SU-DHL-6 (cell line): ENCODE data around the gene STK10.

Experiments used
- H2AFZ ChIP-seq: fragments of 200-600 bp; sonication (generic); 2 replicates; pipeline ENCODE4 v1.6.1; 2014; ENCODE audit warnings: low read depth, mild to moderate bottlenecking, moderate library complexity, mixed read lengths, antibody characterized with exemption, low read length; ENCODE audit not compliant: severe bottlenecking
- H3F3A ChIP-seq: fragments of 200-600 bp; shearing (Covaris generic); 2 replicates; pipeline ENCODE4 v1.6.0; 2016; ENCODE audit warnings: antibody characterized with exemption, mild to moderate bottlenecking; ENCODE audit not compliant: insufficient read depth
- H3K27ac ChIP-seq: fragments of 200-600 bp; sonication (generic); 2 replicates; pipeline ENCODE4 v1.5.1; 2016; ENCODE audit warnings: low read depth, mild to moderate bottlenecking, low read length, moderate library complexity, mixed read lengths
- H3K27me3 ChIP-seq: fragments of 200-600 bp; sonication (generic), shearing (Covaris generic); 2 replicates; pipeline ENCODE4 v1.6.0; 2014; ENCODE audit warnings: mild to moderate bottlenecking, low read length
- H3K36me3 ChIP-seq: fragments of 200-600 bp; sonication (generic); 2 replicates; pipeline ENCODE4 v1.6.1; 2014; ENCODE audit warnings: mild to moderate bottlenecking, low read length, mixed read lengths
- H3K4me2 ChIP-seq: fragments of 300-600, 200-600 bp; shearing (Covaris generic), sonication (generic); 2 replicates; pipeline ENCODE4 v1.6.0; 2014; ENCODE audit warnings: low read length, low read depth, mild to moderate bottlenecking; ENCODE audit not compliant: poor library complexity, severe bottlenecking
- H3K4me3 ChIP-seq: fragments of 200-600 bp; sonication (generic); 2 replicates; pipeline ENCODE4 v1.5.1; 2014; ENCODE audit warnings: antibody characterized with exemption, low read length, mild to moderate bottlenecking, mixed read lengths; ENCODE audit not compliant: insufficient read depth, poor library complexity, severe bottlenecking
- H3K79me2 ChIP-seq: fragments of 200-600 bp; sonication (generic); 2 replicates; pipeline ENCODE4 v1.6.1; 2014; ENCODE audit warnings: mild to moderate bottlenecking, low read length, moderate library complexity; ENCODE audit not compliant: insufficient read depth
- H3K9ac ChIP-seq: fragments of 200-600 bp; sonication (generic); 2 replicates; pipeline ENCODE4 v1.7.0; 2014; ENCODE audit warnings: mild to moderate bottlenecking, low read length
- H3K9me2 ChIP-seq: fragments of 200-600 bp; sonication (generic); replicated peaks from 2 replicates; pipeline ENCODE4 v1.6.1; 2014; ENCODE audit warnings: low read length; ENCODE audit not compliant: insufficient read depth
- H3K9me3 ChIP-seq: fragments of 200-600 bp; sonication (generic); 2 replicates; pipeline ENCODE4 v1.6.1; 2014; ENCODE audit warnings: low read length, mixed read lengths; ENCODE audit not compliant: insufficient read depth
- H4K20me1 ChIP-seq: fragments of 200-600 bp; sonication (generic); 2 replicates; pipeline ENCODE4 v1.6.1; 2014; ENCODE audit warnings: low read depth, mild to moderate bottlenecking, antibody characterized with exemption, low read length, moderate library complexity, mixed read lengths
- EZH2phosphoT487 ChIP-seq: fragments of 200-600 bp; sonication (generic), shearing (Covaris generic); conservative IDR thresholded peaks from 2 replicates; pipeline ENCODE4 v1.6.1; 2018; ENCODE audit warnings: mild to moderate bottlenecking, antibody characterized with exemption, low read length, moderate library complexity, mixed read lengths
- TF ChIP-seq, protein P1 (sequence below): fragments of 200-600 bp; sonication (generic); IDR thresholded peaks from one replicate; pipeline ENCODE4 v1.5.1; 2017; ENCODE audit warnings: antibody characterized with exemption, mild to moderate bottlenecking, low read length, moderate library complexity; ENCODE audit not compliant: insufficient read depth, poor library complexity, severe bottlenecking

Gene STK10

DNA sequence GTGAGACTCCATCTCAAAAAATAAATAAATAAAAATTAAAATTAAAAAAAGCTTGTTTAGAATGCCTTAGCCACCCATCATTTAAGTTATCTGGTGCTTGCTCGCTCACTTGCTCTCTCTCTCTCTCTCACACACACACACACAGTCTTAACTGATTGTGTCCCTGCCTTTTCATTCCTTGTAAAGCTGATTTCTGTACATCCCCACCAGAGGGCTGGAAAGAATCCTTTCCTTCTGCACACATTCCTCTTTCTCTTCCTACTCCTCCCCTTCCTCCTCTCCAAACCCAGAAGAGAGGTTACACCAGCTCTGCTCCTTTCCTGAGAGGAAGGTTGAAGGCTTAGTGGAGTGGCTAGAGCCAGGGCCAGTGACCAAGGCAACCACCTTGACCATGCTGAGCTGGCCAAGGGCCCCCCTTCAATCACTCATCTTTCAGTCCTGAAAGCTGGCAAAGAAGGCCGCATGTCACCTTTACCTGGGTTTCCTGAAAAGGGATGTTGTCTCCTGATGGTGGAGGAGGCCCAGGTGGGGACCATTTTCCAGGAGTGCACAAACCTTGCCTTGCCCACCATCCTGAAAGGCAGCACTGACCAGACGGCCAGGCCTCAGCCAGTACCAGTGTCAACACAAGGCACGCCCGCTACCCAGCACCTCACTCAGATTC, 25.6 kb downstream of the STK10 start:
- H4K20me1 ChIP-seq = no peaks in the 10 kb centered on the region
- H3K4me2 ChIP-seq = no peak overlapping the region

DNA sequence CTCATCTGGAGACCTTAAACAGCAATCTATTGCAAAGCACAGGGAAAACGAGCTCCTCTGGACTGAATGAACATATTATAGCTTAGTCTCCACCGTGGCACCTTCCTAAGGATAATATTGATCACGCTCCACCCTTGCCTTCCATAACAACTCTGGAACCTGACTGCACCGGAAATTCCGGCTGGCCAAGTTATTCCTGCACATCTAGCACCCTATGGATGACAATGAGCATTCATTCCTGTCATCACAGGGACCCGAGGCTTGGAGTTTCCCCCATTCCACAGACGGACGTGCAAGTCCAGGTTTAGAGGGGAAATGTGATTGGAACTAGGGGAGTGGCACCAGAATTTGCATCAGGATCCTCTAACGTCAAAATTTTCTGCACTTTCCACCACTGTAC, 27.5 kb downstream of the STK10 start:
- no peaks in the 10 kb centered on the region for H3K9me2 ChIP-seq
- no peak overlapping the region for H3K9ac ChIP-seq
- H3K4me2 ChIP-seq = no peak overlapping the region
- H3K79me2 ChIP-seq = peaks cover 69% of the 10 kb centered on the region
- no peaks in the 10 kb centered on the region for H3K27me3 ChIP-seq
- TF ChIP-seq, protein P1, sequence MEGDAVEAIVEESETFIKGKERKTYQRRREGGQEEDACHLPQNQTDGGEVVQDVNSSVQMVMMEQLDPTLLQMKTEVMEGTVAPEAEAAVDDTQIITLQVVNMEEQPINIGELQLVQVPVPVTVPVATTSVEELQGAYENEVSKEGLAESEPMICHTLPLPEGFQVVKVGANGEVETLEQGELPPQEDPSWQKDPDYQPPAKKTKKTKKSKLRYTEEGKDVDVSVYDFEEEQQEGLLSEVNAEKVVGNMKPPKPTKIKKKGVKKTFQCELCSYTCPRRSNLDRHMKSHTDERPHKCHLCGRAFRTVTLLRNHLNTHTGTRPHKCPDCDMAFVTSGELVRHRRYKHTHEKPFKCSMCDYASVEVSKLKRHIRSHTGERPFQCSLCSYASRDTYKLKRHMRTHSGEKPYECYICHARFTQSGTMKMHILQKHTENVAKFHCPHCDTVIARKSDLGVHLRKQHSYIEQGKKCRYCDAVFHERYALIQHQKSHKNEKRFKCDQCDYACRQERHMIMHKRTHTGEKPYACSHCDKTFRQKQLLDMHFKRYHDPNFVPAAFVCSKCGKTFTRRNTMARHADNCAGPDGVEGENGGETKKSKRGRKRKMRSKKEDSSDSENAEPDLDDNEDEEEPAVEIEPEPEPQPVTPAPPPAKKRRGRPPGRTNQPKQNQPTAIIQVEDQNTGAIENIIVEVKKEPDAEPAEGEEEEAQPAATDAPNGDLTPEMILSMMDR = no peak
- no peak for TF ChIP-seq EZH2phosphoT487
- no peak overlapping the region for H2AFZ ChIP-seq
- H3K36me3 ChIP-seq = peaks cover 5% of the 10 kb centered on the region; the same call in 1 of the 2 replicates
- 0 out of 2 replicates have a peak, but pooled peaks cover 5% of the 10 kb centered on the region for H3F3A ChIP-seq
- no peak overlapping the region for H3K4me3 ChIP-seq
- no peaks in the 10 kb centered on the region for H4K20me1 ChIP-seq
- no peak overlapping the region for H3K27ac ChIP-seq
- no peaks in the 10 kb centered on the region for H3K9me3 ChIP-seq

More for the DNA sequence above, 25.6 kb downstream of the STK10 start:
- H2AFZ ChIP-seq = no peak overlapping the region
- H3K9me2 ChIP-seq = no peaks in the 10 kb centered on the region
- H3K4me3 ChIP-seq = no peak overlapping the region
- H3K27ac ChIP-seq = no peak overlapping the region
- peaks cover 78% of the 10 kb centered on the region for H3K79me2 ChIP-seq
- no peak overlapping the region for H3K9ac ChIP-seq
- no peaks in the 10 kb centered on the region for H3K36me3 ChIP-seq
- TF ChIP-seq EZH2phosphoT487 = no peak
- TF ChIP-seq, protein P1 = no peak
- no peaks in the 10 kb centered on the region for H3K27me3 ChIP-seq
- H3F3A ChIP-seq = 0 out of 2 replicates have a peak, but pooled peaks cover 5% of the 10 kb centered on the region
- H3K9me3 ChIP-seq = no peaks in the 10 kb centered on the region

DNA sequence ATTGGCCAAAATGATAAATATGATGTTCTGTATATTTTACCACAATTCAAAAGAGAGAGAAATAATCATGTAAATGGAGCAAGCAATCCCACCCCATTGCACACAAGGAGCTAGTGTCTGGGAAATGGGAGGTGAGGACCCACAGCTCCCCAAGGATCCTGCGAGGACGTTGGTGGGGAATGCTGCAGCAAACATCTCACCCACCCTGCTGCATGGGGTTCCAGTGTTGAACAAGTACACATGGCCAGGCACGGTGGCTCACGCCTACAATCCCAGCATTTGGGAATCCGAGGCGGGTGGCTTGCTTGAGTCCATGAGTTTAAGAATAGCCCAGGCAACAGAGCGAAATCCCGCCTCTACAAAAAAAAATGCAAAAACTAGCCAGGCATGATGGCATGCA, 29.0 kb downstream of the STK10 start:
- H3K36me3 ChIP-seq = peaks cover 5% of the 10 kb centered on the region; the same call in 1 of the 2 replicates
- H4K20me1 ChIP-seq = no peaks in the 10 kb centered on the region

More for the DNA sequence above, 29.0 kb downstream of the STK10 start:
- no peaks in the 10 kb centered on the region for H3K27me3 ChIP-seq
- H3K9ac ChIP-seq = no peak overlapping the region
- peaks cover 62% of the 10 kb centered on the region for H3K79me2 ChIP-seq
- H3K9me2 ChIP-seq = no peaks in the 10 kb centered on the region
- no peak overlapping the region for H3K4me2 ChIP-seq
- TF ChIP-seq, protein P1 = no peak
- no peak for TF ChIP-seq EZH2phosphoT487
- no peaks in the 10 kb centered on the region for H3K9me3 ChIP-seq
- H3F3A ChIP-seq = 0 out of 2 replicates have a peak, but pooled peaks cover 5% of the 10 kb centered on the region
- H3K4me3 ChIP-seq = no peak overlapping the region
- no peak overlapping the region for H2AFZ ChIP-seq
- H3K27ac ChIP-seq = no peak overlapping the region
